Eye (tissue), 1 donor: Measurements from ENCODE around the gene TGFBR3L.

Experiments
- DNase-seq: peaks from one replicate; pipeline ENCODE4 v3.0.0-alpha.2; 2015

TGFBR3L gene

GRCh38 chr19:7914598-7915045 lies at the start of gene TGFBR3L:
TGFBR3L (plus strand) TSS chr19:7914830.
- no peak for DNase-seq

- no peak for DNase-seq
These were observed 49.2 kb upstream of the TGFBR3L start for GRCh38 chr19:7865262-7865911.

- DNase-seq, result no peak
These were observed 48.1 kb upstream of the TGFBR3L start for GRCh38 chr19:7866399-7867091.

GRCh38 chr19:7867092-7867844 lies 47.4 kb upstream of the TGFBR3L start:
- no peak for DNase-seq

GRCh38 chr19:7868326-7868670 lies 46.3 kb upstream of the TGFBR3L start:
- DNase-seq, result no peak

GRCh38 chr19:7868671-7869452 lies 45.8 kb upstream of the TGFBR3L start:
- DNase-seq, result peak; percentile 90

- DNase-seq, result peak; percentile 77
These were observed 45.1 kb upstream of the TGFBR3L start for GRCh38 chr19:7869453-7869909.

- DNase-seq, result peak; percentile 70
These were observed 44.6 kb upstream of the TGFBR3L start for GRCh38 chr19:7869910-7870511.

- no peak for DNase-seq
These were observed 43.8 kb upstream of the TGFBR3L start for GRCh38 chr19:7870571-7871436.

GRCh38 chr19:7871437-7872305 lies 43.0 kb upstream of the TGFBR3L start:
- DNase-seq, result peak; percentile 92

GRCh38 chr19:7872306-7873204 lies 42.1 kb upstream of the TGFBR3L start:
- no peak for DNase-seq

- peak; percentile 56 for DNase-seq
These were observed 41.1 kb upstream of the TGFBR3L start for GRCh38 chr19:7873304-7874075.

- peak; percentile 93 for DNase-seq
These were observed 40.3 kb upstream of the TGFBR3L start, which contains the start of gene PRR36 for GRCh38 chr19:7874076-7874896. PRR36 (minus strand) TSS chr19:7874390; CDS start chr19:7873689, 701 bp downstream.

GRCh38 chr19:7874897-7875273 lies 39.7 kb upstream of the TGFBR3L start:
- DNase-seq, result no peak

- DNase-seq, result no peak
These were observed 37.3 kb upstream of the TGFBR3L start for GRCh38 chr19:7877249-7877836.

- peak; percentile 23 for DNase-seq
These were observed 35.4 kb upstream of the TGFBR3L start for GRCh38 chr19:7879111-7879807.
